Transverse colon (tissue), 4 donors: ENCODE data around the gene RNF169.

ENCODE experiments used
- CTCF ChIP-seq, 5 experiments: fragments of 200-600 bp in 3 of 5; fragments of 450-650 bp in 2 of 5; sonication (generic) in 3 of 5; IDR thresholded peaks; 1 replicate in 2 of 5; 2 replicates in 3 of 5; pipeline ENCODE4 v1.5.1; 2016 to 2017; ENCODE audit warnings: antibody characterized with exemption in 5 of 5, inconsistent platforms in 3 of 5, mild to moderate bottlenecking in 2 of 5, moderate library complexity in 1 of 5
- POLR2A ChIP-seq: fragments of 450-650 bp; IDR thresholded peaks from one replicate; pipeline ENCODE4 v1.6.1; 2016; ENCODE audit warnings: antibody characterized with exemption, mild to moderate bottlenecking, moderate library complexity
- POLR2AphosphoS5 ChIP-seq, 3 donors: sonication (generic); formaldehyde crosslinking; IDR thresholded peaks; one replicate each; pipeline ENCODE4 v1.6.1; 2016; ENCODE audit warnings: antibody characterized with exemption in 3 of 3

GRCh38 chr11:74844865-74845264 is 96.2 kb downstream of the RNF169 start:
- TF ChIP-seq CTCF (IDR thresholded peaks at IDR 0.05): no peak
- TF ChIP-seq POLR2AphosphoS5 (IDR thresholded peaks at IDR 0.05): no peak
- no peak for TF ChIP-seq POLR2A
